ENCODE results near the gene NPEPL1.

- TF ChIP-seq CTCF (IDR thresholded peaks at IDR 0.05 in 2 of 3, conservative IDR thresholded peaks at IDR 0.05 in 1 of 3; ENCODE audit: control insufficient read depth in 2 of 3, extremely low read depth in 1 of 3, insufficient read depth in 1 of 3, low read depth in 3 of 3, low read length in 3 of 3) (no peak), HDAC2 (IDR thresholded peaks at IDR 0.05) (no peak), HCFC1 (IDR thresholded peaks at IDR 0.05; ENCODE audit: low read length) (no peak), CBFB (IDR thresholded peaks at IDR 0.05; ENCODE audit: low read depth) (no peak), CBX3 (IDR thresholded peaks at IDR 0.05; ENCODE audit: borderline replicate concordance, low read depth) (no peak), SRF (IDR thresholded peaks at IDR 0.05; ENCODE audit: low read depth in 2 of 2, low read length in 2 of 2) (no peak), CHD2 (IDR thresholded peaks at IDR 0.05; ENCODE audit: borderline replicate concordance, low read depth, low read length) (no peak), NR2F1 (conservative IDR thresholded peaks at IDR 0.05) (no peak), JUNB (IDR thresholded peaks at IDR 0.05) (no peak), EZH2 (IDR thresholded peaks at IDR 0.05; ENCODE audit: borderline replicate concordance, control insufficient read depth, low read depth, low read length) (no peak), IRF3 (IDR thresholded peaks at IDR 0.05) (no peak), ZNF274 (IDR thresholded peaks at IDR 0.05; ENCODE audit: insufficient read depth, insufficient read length) (no peak)
- TF ChIP-seq, protein P1, sequence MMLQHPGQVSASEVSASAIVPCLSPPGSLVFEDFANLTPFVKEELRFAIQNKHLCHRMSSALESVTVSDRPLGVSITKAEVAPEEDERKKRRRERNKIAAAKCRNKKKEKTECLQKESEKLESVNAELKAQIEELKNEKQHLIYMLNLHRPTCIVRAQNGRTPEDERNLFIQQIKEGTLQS (IDR thresholded peaks at IDR 0.05; ENCODE audit: borderline replicate concordance, extremely low read depth, low read depth, low read length) = no peak
Observed at GRCh38 chr20:58664331-58664730, 28.3 kb upstream of the NPEPL1 start.

Measured in GM12878 (cell line).